GM19025 (cell line): ENCODE measurements around the gene BRD7.

ENCODE experiments used
- ATAC-seq: cut with Tn5 transposase; IDR thresholded peaks from one replicate; pipeline ENCODE4 v1.9.1; 2021; ENCODE audit warnings: mild to moderate bottlenecking, low read depth, moderate library complexity; ENCODE audit not compliant: unreplicated experiment

BRD7 gene

GRCh38 chr16:50368410-50369132 lies at the start of gene BRD7:
TSS of gene BRD7 (minus strand) at chr16:50368988. CDS start at chr16:50368774, 214 bp downstream.
- ATAC-seq: peak; percentile 85

DNA sequence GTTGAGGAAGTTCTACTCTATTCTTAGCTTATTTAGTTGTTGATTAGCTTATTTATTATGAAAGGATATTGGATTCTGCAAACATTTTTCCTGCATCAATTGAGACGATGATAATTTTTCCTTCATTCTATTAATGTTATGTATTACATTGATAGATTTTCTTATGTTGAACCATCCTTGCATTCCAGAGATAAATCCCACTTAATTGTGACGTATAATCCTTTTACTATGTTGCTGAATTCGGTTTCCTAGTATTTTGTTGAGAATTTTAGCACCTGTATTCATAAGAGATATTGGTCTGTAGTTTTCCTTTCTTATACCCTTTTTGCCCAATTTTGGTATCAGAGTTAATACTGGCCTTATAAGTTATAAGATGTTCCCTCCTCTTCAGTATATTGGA lies 47.6 kb upstream of the BRD7 start:
- no peak for ATAC-seq

GRCh38 chr16:50414152-50414551 lies 45.4 kb upstream of the BRD7 start:
- ATAC-seq: no peak

DNA sequence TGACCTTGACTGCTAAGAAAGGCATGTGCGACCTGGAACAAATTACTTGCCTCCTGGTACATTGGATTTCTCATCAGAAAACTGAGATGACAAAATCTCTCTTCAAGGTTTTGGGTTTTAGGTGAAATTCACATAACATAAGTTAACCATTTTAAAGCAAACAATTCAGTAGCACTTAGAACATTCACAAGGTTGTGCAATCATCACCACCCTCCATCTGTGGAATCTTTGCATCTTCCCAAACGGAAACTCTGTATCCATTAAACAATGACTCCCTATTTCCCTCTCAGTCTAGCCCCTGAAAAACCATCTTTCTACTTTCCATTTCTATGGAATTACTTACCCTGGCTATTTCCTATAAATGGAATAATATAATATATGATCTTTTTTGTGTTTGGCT lies 42.2 kb upstream of the BRD7 start:
- no peak for ATAC-seq

- no peak for ATAC-seq
These were observed 39.3 kb upstream of the BRD7 start for GRCh38 chr16:50408001-50408561.

DNA sequence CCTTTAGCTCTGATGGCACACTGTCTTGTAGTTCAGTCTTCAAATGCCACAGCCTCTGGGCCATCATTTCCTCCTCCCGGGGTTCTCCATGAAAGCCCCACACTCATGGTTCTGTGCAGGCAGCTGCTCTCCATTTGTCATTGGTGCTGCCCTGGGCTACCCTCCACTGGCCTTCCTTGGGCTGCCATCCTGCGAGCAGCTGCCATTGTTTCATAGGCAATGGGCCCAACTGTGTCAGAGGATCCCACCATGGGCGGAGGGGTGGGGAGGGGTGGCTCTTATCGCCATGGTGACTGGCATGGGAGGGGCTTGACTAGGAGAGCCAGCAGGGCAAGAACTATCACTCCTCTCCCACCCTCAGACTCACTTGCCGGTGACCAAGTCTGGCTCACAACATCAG lies 38.6 kb upstream of the BRD7 start:
- ATAC-seq: no peak

GRCh38 chr16:50403491-50403890 lies 34.7 kb upstream of the BRD7 start:
- no peak for ATAC-seq

GRCh38 chr16:50402298-50402895 lies 33.6 kb upstream of the BRD7 start:
- ATAC-seq: no peak

DNA sequence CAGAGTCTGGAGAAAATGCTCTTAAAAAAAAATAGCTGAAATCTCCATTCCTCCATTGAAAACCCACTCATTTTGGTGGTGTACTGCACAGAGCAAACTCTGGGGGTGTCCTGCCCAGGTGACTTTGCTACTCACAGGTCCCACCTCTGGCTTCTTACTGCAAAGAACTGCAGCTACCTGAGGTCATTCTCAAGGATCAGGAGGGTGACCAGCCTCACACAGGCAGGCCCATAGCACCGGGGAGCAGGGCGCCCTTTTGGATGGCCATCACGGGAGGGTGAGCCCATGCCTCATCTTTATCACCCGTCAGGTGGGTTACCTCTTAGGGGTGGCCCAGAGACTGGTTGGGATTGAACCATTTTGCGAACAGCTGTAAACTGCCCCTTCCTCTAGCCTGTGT lies 32.6 kb upstream of the BRD7 start:
- no peak for ATAC-seq

- ATAC-seq: no peak
These were observed 32.2 kb upstream of the BRD7 start for GRCh38 chr16:50400967-50401348.

GRCh38 chr16:50400312-50400966 lies 31.7 kb upstream of the BRD7 start:
- no peak for ATAC-seq

- no peak for ATAC-seq
These were observed 30.6 kb upstream of the BRD7 start for GRCh38 chr16:50399411-50399810.

- no peak for ATAC-seq
These were observed 29.5 kb upstream of the BRD7 start for GRCh38 chr16:50398336-50398735.

DNA sequence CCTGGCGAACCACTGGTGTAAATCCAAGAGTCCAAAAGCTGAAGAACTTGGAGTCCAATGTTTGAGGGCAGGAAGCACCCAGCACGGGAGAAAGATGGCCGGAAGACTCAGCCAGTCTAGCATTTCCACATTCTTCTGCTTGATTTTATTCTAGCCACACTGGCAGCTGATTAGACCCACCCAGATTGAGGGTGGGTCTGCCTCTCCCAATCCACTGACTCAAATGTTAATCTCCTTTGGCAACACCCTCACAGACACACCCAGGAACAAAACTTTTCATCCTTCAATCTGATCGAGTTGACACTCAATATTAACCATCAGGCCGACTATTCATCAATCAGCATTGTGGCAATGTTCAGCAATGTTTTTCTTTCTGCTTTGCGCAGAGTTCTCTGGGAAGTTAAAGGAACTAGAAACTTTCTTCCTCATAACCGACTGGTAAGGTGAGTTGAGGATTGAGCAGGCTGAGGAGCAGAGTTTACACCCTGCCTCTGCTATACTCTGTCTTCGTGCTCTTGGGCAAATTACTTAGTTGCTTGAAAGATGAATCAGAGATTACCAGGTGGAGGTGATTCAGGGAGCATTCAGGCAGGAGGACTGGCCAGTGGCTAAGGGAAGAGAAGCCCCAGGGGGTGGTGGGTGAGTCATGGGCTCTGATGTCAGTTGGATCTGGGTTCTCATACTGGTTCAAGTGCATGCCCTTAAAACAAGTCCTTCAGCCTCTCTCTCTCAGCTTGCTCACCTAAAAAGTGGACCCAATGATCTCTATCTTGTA lies 28.2 kb upstream of the BRD7 start:
- ATAC-seq: no peak

- ATAC-seq: no peak
These were observed 27.2 kb upstream of the BRD7 start for GRCh38 chr16:50395763-50396710.

GRCh38 chr16:50393858-50394802 lies 25.3 kb upstream of the BRD7 start:
- no peak for ATAC-seq

DNA sequence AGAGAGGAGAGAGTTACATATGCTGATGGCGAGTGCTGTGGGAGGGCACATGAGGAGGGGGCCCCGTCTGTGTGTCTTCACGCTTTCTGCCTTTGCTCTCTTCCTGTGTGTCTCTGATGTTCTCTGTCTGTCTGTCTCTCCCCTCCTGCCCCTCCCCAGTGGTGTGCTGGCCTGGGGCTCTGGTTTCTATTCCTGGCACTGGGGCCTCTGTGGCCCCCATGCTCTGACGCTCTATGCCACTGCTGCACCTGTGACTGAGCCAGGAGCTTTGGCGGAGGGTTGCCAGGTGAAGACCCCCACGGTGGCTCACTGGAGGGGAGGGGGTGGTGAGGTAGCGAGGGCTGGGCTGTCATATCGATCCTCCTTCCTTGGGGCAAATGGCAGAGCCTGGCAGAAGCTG lies 24.6 kb upstream of the BRD7 start:
- ATAC-seq: no peak

GRCh38 chr16:50390914-50391716 lies 22.3 kb upstream of the BRD7 start:
- ATAC-seq: no peak
